GM20000 (cell line): ENCODE results near the gene NAV2.

Source experiments
- DNase-seq: peaks from one replicate; pipeline ENCODE4 v3.0.0; 2012; ENCODE audit warnings: low spot score
- TF ChIP-seq, protein P1 (sequence below): IDR thresholded peaks from 2 replicates; pipeline ENCODE4 v1.5.1; 2012; ENCODE audit warnings: mild to moderate bottlenecking, control low read depth; ENCODE audit errors: extremely low read depth, missing control alignments

NAV2 gene

DNA sequence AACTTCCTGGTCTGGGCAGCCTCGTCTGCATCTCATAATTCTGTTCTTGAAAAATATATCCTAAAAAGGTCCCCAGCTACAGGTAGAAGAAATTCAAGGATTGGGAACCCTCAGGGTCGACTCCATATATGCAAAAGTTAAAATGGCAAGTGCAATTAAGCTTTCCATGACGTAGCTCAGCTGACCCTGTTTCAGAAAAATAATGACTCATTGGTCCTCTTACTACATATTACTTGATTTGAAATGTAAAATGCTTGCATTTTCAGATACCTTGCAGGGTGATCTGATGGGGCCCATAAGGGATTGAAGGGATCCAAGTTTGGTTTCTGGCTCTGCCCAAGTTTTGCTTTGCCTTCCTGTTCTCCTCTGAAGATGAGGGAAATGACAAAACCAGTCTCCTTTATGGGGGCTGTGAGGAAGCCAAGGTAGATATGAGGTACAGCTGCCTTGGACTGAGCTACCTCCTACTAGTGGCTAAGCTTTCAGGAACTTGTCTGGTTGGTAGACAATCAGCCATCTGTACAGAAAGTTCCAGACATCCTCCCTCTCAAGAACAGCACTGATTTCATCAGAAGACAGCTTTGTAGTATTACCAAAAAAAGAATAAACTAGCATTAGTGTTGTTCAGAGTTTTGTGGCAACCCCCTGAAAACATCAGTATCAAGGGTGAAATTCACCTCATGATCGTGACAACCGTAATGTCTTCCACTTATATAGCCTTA lies 270.3 kb downstream of the NAV2 start:
- DNase-seq, result no peak
- TF ChIP-seq, protein P1, sequence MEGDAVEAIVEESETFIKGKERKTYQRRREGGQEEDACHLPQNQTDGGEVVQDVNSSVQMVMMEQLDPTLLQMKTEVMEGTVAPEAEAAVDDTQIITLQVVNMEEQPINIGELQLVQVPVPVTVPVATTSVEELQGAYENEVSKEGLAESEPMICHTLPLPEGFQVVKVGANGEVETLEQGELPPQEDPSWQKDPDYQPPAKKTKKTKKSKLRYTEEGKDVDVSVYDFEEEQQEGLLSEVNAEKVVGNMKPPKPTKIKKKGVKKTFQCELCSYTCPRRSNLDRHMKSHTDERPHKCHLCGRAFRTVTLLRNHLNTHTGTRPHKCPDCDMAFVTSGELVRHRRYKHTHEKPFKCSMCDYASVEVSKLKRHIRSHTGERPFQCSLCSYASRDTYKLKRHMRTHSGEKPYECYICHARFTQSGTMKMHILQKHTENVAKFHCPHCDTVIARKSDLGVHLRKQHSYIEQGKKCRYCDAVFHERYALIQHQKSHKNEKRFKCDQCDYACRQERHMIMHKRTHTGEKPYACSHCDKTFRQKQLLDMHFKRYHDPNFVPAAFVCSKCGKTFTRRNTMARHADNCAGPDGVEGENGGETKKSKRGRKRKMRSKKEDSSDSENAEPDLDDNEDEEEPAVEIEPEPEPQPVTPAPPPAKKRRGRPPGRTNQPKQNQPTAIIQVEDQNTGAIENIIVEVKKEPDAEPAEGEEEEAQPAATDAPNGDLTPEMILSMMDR, result no peak

DNA sequence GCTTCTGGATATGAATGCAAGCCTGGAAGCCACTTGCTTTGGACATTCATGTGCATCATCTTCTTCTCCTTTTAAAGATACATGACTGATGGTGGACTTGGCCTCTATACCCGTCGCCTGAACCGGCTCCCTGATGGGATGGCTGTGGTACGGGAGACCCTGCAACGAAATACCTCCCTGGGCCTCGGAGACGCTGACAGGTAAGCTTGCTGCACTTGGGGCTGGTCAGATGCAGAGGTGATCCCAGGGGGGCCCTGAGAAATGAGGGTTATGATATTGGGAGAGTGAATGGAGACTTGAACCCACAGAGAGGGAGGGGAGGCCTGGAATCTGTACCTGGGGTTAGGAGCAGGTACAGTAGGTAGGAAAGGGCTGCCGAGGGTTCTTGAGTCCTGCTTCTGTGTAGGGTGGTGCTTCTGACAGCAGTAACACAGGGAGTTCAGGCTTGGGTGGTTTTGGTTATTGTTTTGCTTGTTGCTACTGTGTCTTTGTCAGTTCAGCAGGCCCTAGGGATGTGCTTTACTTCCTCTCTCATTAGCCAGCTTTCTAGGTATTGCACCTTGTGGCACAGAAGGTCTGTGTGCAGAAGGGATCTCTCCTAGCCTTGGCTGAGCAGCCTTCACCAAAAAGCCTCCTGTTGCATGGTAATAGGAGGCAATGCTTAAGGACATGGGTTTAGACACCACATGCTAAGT lies 271.6 kb downstream of the NAV2 start:
- DNase-seq, result no peak
- TF ChIP-seq, protein P1, result no peak

DNA sequence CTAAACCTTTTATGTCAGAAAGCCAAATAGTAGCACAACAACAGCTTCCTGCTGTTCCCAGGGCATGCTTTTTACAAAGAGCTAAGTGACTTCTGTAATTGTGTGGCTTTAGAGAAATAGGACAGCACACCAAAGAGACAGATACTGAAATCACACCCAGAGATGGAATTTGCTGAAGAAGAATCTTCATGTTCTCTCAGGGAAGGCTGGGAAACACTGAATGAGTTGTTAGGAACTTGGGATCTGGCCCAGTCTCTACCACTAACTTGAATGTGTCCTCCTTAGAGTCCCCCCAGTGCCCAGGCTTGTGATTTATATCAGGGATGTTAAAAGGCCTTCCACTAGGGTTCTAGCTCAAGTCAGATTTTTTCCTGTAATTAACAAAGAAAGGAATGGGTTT lies 272.5 kb downstream of the NAV2 start:
- TF ChIP-seq, protein P1, result no peak
- DNase-seq, result no peak

DNA sequence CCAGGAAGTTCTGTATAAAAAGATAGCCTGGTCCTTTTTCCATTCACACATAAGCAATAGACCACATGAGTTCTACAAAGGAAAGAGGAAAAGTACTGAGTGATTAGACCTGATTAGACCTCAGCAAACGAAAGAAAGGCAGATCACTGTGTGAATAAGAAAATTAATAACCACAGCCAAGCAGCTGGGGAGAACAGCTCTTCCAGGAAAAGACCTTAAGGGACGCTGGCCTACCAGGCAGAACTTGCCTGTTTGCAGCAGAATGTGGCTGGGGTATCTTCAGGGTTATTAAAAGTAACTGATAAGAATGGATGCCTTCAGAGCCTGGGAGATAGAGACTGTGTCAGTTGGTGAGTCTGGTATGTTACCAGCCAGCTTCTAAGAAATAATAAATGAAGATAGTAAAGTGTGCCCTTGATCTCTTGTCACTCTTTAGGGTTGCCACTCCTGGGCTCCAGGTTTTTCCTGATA lies 274.7 kb downstream of the NAV2 start:
- DNase-seq, result no peak
- TF ChIP-seq, protein P1, result no peak

DNA sequence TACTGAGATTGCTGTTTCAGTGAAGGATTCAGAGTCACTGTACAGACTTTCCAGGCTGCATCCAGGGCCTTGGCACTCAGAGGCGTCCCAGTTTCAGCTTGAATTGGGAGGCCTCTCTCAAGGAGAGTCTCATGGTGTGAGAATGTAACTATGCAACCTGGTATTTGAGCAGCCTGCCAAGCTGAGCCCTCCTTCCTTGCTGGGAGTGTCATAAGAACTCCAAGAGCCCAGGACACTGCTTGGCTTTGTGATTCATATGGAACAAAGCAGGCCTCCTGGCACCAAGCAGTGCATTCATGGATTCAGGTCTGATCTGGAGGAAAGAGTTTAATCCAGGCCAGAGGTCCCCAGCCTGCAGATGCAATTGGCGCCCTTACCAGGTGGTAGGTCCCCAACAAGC lies 276.0 kb downstream of the NAV2 start:
- DNase-seq, result no peak
- TF ChIP-seq, protein P1, result no peak

DNA sequence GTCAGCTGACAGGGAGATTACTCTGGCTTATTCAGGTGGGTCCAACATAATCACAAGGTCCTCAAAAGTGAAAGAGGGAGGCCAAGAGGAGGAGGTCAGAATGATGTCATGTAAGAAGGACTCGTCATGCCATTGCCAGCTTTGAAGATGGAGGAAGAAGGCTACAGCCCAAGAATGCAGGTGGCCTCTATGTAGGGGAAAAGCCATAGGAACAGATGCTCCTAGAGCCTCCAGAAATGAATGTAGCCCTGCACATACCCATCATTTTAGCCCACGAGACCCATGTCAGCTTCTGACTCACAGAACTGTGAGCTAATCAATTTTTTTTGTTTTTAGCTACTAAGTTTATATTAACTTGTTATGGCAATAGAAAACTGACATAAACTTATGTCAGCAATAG lies 276.6 kb downstream of the NAV2 start:
- TF ChIP-seq, protein P1, result no peak
- no peak for DNase-seq

DNA sequence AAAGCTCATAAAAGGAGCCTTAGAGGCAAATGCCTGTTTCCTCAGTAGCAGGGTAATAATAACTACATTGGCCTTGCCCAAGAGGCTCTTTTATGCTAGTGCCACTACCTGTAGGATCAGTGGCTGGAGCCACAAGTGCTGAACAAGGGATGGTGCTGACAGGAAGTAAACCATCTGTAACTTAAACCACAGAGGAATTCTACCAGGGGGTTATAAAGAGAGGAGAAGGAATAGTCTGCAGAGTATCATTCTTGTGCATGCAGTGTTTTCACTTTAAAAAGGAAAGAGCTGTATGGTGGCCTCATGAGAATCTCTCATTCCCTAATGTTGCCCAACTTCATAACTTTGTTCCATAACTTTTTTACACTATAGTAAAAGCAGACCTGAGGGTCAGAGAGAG lies 279.5 kb downstream of the NAV2 start:
- DNase-seq, result no peak
- TF ChIP-seq, protein P1, result no peak
